Measurements from ENCODE around the gene PRKCA.

GRCh38 chr17:66833201-66833600 is 530.8 kb downstream of the PRKCA start:
- TF ChIP-seq CTCF (IDR thresholded peaks at IDR 0.05; ENCODE audit: low read depth, low read length) (no peak), EZH2phosphoT487 (IDR thresholded peaks at IDR 0.05; ENCODE audit: low read depth) (no peak)
